AG08396 (cell line): ENCODE results near the gene SYTL2.

ENCODE experiments used
- DNase-seq: peaks from one replicate; pipeline ENCODE4 v3.0.0; 2012; ENCODE audit warnings: low spot score, mixed read lengths

The SYTL2 gene

DNA sequence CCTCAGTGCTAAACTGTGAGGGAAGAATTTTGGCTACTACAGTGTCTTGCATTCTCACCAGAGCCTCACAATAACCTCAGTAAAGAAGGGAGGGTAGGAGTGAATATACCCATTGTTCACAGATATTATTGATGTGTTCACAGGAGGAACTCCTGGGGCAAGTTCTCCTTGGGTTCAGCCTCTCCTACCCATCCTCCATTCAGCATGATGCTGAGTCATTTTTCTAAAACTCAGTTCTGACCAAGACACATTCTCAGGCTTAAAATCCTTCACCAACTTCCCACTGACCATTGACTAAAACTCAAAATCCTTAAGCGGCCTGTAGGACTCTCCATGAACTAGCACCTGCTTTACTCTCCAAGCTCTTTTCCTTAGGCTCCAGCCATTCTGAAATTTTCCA is 48.7 kb downstream of the SYTL2 start:
- no peak for DNase-seq

GRCh38 chr11:85759915-85760314 is 51.0 kb downstream of the SYTL2 start:
- peak; percentile 68 for DNase-seq

DNA sequence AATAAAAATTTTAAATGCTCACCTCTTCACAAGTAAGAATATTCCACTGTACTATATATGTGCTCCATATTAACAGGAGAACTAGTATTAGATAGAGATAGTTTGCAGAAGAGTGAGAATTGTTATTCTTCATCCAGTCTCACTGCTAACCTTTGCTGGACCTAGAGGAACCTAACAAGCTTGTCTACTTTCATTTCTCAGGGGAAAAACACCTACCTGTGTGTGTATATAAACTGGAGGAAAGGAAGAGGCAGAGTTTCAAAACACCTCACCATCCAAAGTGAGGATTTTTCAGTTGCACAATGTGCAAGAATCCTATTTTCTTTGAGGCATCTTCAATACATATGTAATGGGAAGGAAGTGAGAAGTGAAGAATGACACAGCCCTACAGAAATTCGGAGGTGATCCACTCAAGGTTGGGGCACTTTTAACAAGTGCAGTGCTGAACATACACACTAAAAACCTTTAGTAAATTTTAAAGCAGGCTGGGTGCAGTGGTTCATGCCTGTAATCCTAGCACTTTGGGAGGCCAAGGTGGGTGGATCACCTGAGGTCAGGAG is 52.4 kb downstream of the SYTL2 start:
- no peak for DNase-seq

GRCh38 chr11:85758026-85758425 is 52.9 kb downstream of the SYTL2 start:
- no peak for DNase-seq

- no peak for DNase-seq
Observed at GRCh38 chr11:85756401-85757200, 54.3 kb downstream of the SYTL2 start.

DNA sequence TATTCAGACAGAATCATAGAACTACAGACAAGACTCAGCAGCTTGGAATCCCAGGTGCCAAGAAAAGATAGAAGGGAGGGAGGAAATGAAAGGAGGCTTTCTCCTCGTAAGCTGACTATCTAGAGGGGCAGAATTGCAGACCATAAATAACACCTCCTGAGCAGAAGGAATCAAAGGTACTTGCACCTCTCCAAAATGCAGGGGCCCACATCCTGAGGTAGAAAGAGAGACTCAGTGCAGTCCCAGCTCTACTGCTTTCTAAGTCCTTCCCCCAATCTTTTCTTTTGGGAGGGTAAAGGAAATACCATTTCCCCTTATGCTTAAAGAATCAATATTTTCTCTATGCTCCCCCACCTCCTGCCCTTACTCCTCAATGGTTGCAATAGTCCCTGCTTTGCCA is 55.2 kb downstream of the SYTL2 start:
- DNase-seq, result no peak

- DNase-seq, result no peak
Observed at GRCh38 chr11:85755285-85755684, 55.7 kb downstream of the SYTL2 start.

GRCh38 chr11:85752890-85753581 is 57.9 kb downstream of the SYTL2 start:
- no peak for DNase-seq

DNA sequence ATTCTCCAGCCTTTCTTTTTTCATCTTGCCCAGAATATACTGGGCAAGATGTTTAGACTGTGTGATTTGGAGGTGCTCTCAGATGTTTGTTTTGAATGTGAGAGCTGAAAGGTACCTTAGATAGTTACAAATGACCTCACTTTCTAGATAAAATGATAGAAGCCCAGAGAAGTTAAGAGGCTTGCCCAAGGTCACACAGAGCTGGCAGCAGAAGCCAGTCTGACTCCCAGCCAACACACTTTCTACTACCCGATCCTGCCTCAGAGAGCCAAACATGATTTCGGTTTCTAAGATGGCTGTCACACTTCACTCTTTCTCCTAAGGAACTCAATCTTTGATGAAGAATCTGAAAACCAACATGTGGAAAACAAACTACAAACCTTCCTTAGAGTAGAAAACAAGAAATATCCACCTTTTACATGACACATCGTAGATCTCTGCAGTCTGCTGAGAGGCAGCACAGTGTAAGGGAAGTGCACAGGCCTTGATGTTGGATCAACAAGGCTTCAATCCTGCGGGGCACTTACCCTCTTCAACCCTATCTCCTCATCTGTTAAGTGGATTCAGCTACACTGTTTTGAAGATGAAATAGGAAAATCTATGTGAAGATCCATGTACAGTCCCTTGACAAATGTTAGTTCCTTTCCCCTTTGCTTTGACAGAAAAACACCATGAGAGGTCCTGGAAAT is 58.6 kb downstream of the SYTL2 start:
- no peak for DNase-seq

DNA sequence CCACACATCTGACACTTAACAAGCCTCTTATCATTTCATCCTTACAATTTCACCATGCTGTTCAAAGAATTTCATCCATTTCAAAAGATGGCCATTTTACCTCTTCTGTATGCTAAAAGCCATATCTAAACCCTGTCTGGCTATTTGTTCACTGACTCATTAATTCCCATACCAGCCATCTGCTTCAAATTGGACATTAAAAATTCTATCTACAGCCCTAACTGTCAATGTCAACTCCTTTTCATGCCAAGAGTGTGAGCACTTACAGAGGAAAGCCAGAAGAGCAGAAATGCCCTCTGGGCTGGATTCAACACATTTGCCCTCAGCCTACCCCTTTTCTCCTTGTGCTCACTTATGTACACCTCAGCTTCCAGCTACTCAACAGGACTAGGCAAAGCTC is 59.2 kb downstream of the SYTL2 start:
- DNase-seq, result no peak

GRCh38 chr11:85750646-85751045 is 60.3 kb downstream of the SYTL2 start:
- no peak for DNase-seq

- no peak for DNase-seq
Observed at GRCh38 chr11:85749884-85750283, 61.1 kb downstream of the SYTL2 start.

GRCh38 chr11:85749287-85749834 is 61.6 kb downstream of the SYTL2 start:
- no peak for DNase-seq

DNA sequence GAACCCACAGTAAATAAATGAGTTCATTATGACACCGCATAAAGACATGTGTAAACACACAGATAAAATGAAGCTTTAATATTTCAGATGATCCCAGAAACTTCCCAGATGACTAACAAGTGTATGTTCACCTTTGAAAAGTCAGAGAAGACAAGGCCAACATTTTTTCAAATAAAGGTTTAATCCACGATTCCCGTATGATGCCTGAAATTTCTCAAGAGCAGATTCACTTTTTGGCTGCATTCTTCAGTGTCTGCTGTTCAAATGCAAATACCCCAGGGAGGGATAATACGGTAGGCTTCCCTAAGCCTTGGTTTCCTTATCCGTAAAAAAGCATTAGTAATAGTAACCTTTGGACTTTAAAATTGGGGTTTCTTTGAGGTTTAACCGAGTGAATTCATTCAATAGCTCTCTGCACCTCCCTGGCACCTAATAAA is 62.5 kb downstream of the SYTL2 start:
- no peak for DNase-seq

DNA sequence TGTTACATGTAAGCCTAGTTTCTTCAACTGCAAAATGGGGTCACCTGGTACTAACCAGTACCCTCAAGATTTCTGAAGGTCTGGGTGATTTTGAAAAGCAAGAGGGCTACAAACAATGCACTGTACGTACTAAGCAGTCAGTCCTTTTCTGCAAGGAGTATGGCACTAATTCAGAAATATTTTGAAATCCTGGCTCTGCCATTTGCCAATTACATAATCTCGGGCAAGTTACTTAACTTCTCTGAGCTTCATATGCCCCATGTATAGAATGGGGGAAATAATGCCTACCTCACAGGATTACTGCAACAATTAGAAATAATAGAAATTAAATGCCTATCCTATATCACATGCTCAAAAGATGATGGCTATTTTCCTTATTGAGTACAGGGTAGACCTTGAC is 64.3 kb downstream of the SYTL2 start:
- no peak for DNase-seq

GRCh38 chr11:85745626-85746025 is 65.3 kb downstream of the SYTL2 start:
- no peak for DNase-seq

DNA sequence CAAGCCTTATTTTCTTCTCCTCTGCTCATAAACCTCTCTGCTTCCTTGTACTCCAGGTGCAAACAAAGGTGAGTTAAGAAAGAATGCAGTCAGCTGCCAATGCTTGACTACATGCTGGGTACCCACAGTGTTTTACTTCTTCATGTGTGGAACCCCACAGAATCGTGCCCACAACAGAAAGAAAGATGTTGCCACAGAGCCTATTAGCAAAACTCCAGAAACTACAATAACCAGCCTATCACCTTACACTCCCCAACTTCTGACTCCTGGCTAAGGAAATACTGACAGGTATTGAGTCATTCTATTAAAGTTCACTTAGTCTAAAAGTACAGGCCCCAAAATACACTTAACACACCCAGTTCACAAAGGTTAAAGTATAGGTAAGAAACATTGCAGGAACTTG is 68.1 kb downstream of the SYTL2 start:
- no peak for DNase-seq

- DNase-seq, result no peak
Observed at GRCh38 chr11:85742348-85742747, 68.6 kb downstream of the SYTL2 start.

DNA sequence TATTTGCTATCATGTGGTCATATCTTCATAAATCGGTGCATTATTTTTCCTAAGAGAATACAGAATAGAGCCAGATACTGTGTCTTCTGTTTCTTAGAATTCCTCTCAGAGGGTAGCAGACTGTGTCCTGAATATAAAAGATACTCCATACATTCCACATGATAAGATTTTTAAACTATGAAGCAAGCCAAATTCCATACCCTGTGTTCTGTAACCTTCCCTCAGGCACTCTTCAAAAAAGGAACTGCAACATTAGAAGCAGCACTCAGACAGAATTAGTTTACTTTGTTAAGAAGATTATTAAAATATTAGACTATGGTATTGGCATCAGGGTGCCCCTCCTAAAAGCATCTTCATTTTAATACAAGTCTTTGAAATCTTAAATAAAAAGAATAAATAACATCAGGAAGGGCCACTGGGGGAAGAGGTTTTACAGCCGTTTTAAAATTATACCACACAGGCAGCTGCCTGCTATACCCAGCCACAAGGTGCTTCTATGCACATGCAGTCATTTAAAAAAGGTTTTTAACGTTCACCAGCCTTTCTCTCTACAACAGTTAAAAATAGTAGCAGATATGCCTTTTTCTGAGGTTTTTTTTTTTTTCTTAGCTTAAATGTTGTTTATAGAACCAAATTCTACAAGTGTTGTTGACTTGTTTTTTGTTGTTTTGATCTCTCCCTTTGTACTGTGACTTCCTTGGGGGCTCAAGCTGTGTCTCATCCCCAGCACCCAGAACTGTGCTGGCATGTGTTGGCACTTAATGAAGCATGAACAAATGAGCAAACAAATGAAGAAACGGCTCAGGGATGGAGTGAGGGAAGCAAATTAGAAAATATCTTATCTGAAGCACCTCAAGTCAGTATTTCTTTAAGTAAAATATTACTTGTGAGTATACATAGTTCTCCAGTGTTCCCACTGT is 70.2 kb downstream of the SYTL2 start:
- no peak for DNase-seq

GRCh38 chr11:85737738-85738137 is 73.2 kb downstream of the SYTL2 start:
- DNase-seq, result no peak

DNA sequence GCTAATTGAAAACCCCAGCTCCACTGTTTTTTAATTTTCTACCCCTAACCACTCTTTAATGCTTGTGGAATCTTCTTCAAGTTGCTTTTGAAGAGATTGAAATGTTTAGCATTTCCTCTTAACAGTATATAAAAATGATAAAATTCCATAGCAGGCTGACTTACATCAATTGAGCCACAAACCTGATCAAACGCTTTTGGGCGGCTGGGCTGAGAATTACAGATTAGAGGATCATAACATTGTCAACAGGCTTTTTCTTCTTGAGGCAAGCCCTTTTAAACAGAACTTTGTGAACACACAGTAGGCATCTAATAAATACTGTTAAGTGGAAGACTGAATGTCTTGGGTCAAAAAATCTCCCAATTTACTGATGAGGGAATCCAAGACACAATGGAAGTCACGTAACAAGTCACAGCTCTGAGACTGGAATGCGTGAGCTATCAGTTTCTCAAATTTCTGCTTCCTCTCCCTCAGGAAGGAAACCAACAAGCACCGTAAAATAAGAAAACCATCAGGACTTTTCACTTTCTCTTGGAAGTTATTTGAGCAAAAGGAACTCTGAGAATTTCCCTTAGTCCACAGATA is 75.0 kb downstream of the SYTL2 start:
- no peak for DNase-seq
